Karpas-422 (cell line): ENCODE measurements around the gene PHC1. TPM values are rescaled to one million over a fixed set of nuclear protein-coding genes. Genes with fewer than 3 reads are reported as not detected.

Source experiments
- DNase-seq: peaks from one replicate; pipeline ENCODE4 v3.0.0-alpha.2; 2015
- H2AFZ ChIP-seq: fragments of 200-600 bp; sonication (generic); 2 replicates; pipeline ENCODE4 v1.6.1; 2014; ENCODE audit warnings: antibody characterized with exemption, low read length, mixed read lengths
- H3K27ac ChIP-seq: fragments of 200-600 bp; sonication (generic); 2 replicates; pipeline ENCODE4 v1.5.1; 2014; ENCODE audit warnings: mild to moderate bottlenecking, low read length, moderate library complexity
- H3K27me3 ChIP-seq: fragments of 200-600 bp; sonication (generic); 2 replicates; pipeline ENCODE4 v1.6.1; 2014; ENCODE audit warnings: low read length, mixed read lengths
- H3K36me3 ChIP-seq: fragments of 200-600 bp; sonication (generic); 2 replicates; pipeline ENCODE4 v1.6.1; 2014; ENCODE audit warnings: low read length, mixed read lengths; ENCODE audit not compliant: insufficient read depth
- H3K4me1 ChIP-seq: fragments of 200-600 bp; sonication (generic); 2 replicates; pipeline ENCODE4 v1.6.1; 2014; ENCODE audit warnings: mild to moderate bottlenecking, low read length, mixed read lengths
- H3K4me2 ChIP-seq: fragments of 200-600 bp; sonication (generic); 2 replicates; pipeline ENCODE4 v1.6.1; 2014; ENCODE audit warnings: low read length, low read depth, mild to moderate bottlenecking; ENCODE audit not compliant: poor library complexity, severe bottlenecking
- H3K4me3 ChIP-seq: fragments of 200-600 bp; sonication (generic); 2 replicates; pipeline ENCODE4 v1.5.1; 2014; ENCODE audit warnings: mild to moderate bottlenecking, antibody characterized with exemption, low read length, mixed read lengths
- H3K79me2 ChIP-seq: fragments of 200-600 bp; sonication (generic); 2 replicates; pipeline ENCODE4 v1.6.1; 2014; ENCODE audit warnings: mild to moderate bottlenecking, low read length, mixed read lengths
- H3K9ac ChIP-seq: fragments of 200-600 bp; sonication (generic); 2 replicates; pipeline ENCODE4 v1.6.0; 2014; ENCODE audit warnings: low read length
- H3K9me2 ChIP-seq: fragments of 200-600 bp; sonication (generic), shearing (Covaris generic); replicated peaks from 2 replicates; pipeline ENCODE4 v1.6.0; 2014; ENCODE audit warnings: mild to moderate bottlenecking, low read length, moderate library complexity; ENCODE audit not compliant: insufficient read depth
- H3K9me3 ChIP-seq: fragments of 300-700, 200-600 bp; sonication (generic); 2 replicates; pipeline ENCODE4 v1.6.1; 2014; ENCODE audit warnings: low read length, mixed read lengths
- H4K20me1 ChIP-seq: fragments of 200-600 bp; sonication (generic); 2 replicates; pipeline ENCODE4 v1.6.1; 2014; ENCODE audit warnings: mild to moderate bottlenecking, antibody characterized with exemption, low read length, low read depth; ENCODE audit not compliant: insufficient read depth
- total RNA-seq: library from RNA; depleted of rRNA; stranded (reverse); fragments of >200 nt; shearing (Covaris generic); gene quantifications from 2 replicates; pipeline ENCODE4 v1.2.3, GENCODE V29; 2014; ENCODE audit warnings: low replicate concordance

The PHC1 gene
- total RNA-seq, 1 experiment from 2014 or later, result 26.2 TPM

- Histone ChIP-seq H4K20me1 (peaks cover 39% of the 10 kb centered on the region), H2AFZ (no peak overlapping the region), H3K9me3 (no peaks in the 10 kb centered on the region), H3K27ac (peak overlapping the region; percentile 74), H3K36me3 (peaks cover 46% of the 10 kb centered on the region), H3K4me1 (peaks cover 27% of the 10 kb centered on the region), H3K4me3 (peak overlapping the region; percentile 77), H3K4me2 (peak overlapping the region; percentile 85), H3K9me2 (no peaks in the 10 kb centered on the region), H3K27me3 (no peaks in the 10 kb centered on the region), H3K79me2 (peaks cover 76% of the 10 kb centered on the region), H3K9ac (peak overlapping the region; percentile 95)
- peak; percentile 68 for DNase-seq
Observed at GRCh38 chr12:8948701-8949341, 34.5 kb downstream of the PHC1 start.

GRCh38 chr12:8949342-8950220, 35.3 kb downstream of the PHC1 start, which contains the start of gene M6PR:
M6PR (minus strand) TSS chr12:8949645; CDS start chr12:8946404, 3,241 bp downstream.
- peak within 1 kb of the TSS; percentile 74 for H3K27ac ChIP-seq
- peak within 1 kb of the TSS; percentile 53 for H2AFZ ChIP-seq
- H3K4me3 ChIP-seq, result peak within 1 kb of the TSS; percentile 77
- H3K4me1 ChIP-seq, result peaks cover 27% of the 10 kb centered on the region
- H3K9me2 ChIP-seq, result no peaks in the 10 kb centered on the region
- peaks cover 78% of the 10 kb centered on the region for H3K79me2 ChIP-seq
- H4K20me1 ChIP-seq, result peaks cover 33% of the 10 kb centered on the region
- peaks cover 40% of the 10 kb centered on the region for H3K36me3 ChIP-seq
- no peaks in the 10 kb centered on the region for H3K27me3 ChIP-seq
- no peaks in the 10 kb centered on the region for H3K9me3 ChIP-seq
- peak; percentile 99 for DNase-seq
- peak within 1 kb of the TSS; percentile 85 for H3K4me2 ChIP-seq
- H3K9ac ChIP-seq, result peak within 1 kb of the TSS; percentile 95

- Histone ChIP-seq H3K9me3 (no peaks in the 10 kb centered on the region), H3K79me2 (peaks cover 76% of the 10 kb centered on the region), H3K4me3 (peak overlapping the region; percentile 77), H3K9me2 (no peaks in the 10 kb centered on the region), H3K27me3 (no peaks in the 10 kb centered on the region), H4K20me1 (peaks cover 33% of the 10 kb centered on the region), H3K4me1 (peaks cover 27% of the 10 kb centered on the region), H2AFZ (peak overlapping the region; percentile 12), H3K9ac (peak overlapping the region; percentile 95), H3K36me3 (peaks cover 36% of the 10 kb centered on the region), H3K27ac (peak overlapping the region; percentile 74), H3K4me2 (peak overlapping the region; percentile 85)
- DNase-seq, result no peak
Observed at GRCh38 chr12:8950221-8950527, 35.9 kb downstream of the PHC1 start.

GRCh38 chr12:8950702-8951478, 36.6 kb downstream of the PHC1 start:
- H3K36me3 ChIP-seq, result peaks cover 29% of the 10 kb centered on the region
- H2AFZ ChIP-seq, result peak overlapping the region; percentile 12
- peak overlapping the region; percentile 85 for H3K4me2 ChIP-seq
- H3K79me2 ChIP-seq, result peaks cover 69% of the 10 kb centered on the region
- H3K9me3 ChIP-seq, result no peaks in the 10 kb centered on the region
- H3K9me2 ChIP-seq, result no peaks in the 10 kb centered on the region
- H3K27me3 ChIP-seq, result no peaks in the 10 kb centered on the region
- H3K27ac ChIP-seq, result peak overlapping the region; percentile 74
- peak overlapping the region; percentile 77 for H3K4me3 ChIP-seq
- peak overlapping the region; percentile 95 for H3K9ac ChIP-seq
- peaks cover 30% of the 10 kb centered on the region for H4K20me1 ChIP-seq
- peaks cover 27% of the 10 kb centered on the region for H3K4me1 ChIP-seq
- DNase-seq, result peak; percentile 64

GRCh38 chr12:8951744-8952143, 37.4 kb downstream of the PHC1 start:
- H3K4me3 ChIP-seq, result no peak overlapping the region
- H3K36me3 ChIP-seq, result peaks cover 20% of the 10 kb centered on the region
- H3K9me2 ChIP-seq, result no peaks in the 10 kb centered on the region
- peaks cover 21% of the 10 kb centered on the region for H4K20me1 ChIP-seq
- no peak for DNase-seq
- no peaks in the 10 kb centered on the region for H3K27me3 ChIP-seq
- H3K9ac ChIP-seq, result no peak overlapping the region
- peaks cover 61% of the 10 kb centered on the region for H3K79me2 ChIP-seq
- H3K4me2 ChIP-seq, result peak overlapping the region; percentile 85
- no peak overlapping the region for H3K27ac ChIP-seq
- H2AFZ ChIP-seq, result no peak overlapping the region
- H3K4me1 ChIP-seq, result peaks cover 24% of the 10 kb centered on the region
- H3K9me3 ChIP-seq, result no peaks in the 10 kb centered on the region

- no peak overlapping the region for H3K4me2 ChIP-seq
- H3K27ac ChIP-seq, result no peak overlapping the region
- no peaks in the 10 kb centered on the region for H3K27me3 ChIP-seq
- no peaks in the 10 kb centered on the region for H3K9me3 ChIP-seq
- no peak overlapping the region for H2AFZ ChIP-seq
- peaks cover 53% of the 10 kb centered on the region for H3K79me2 ChIP-seq
- H3K4me3 ChIP-seq, result no peak overlapping the region
- no peak overlapping the region for H3K9ac ChIP-seq
- peaks cover 8% of the 10 kb centered on the region for H3K4me1 ChIP-seq
- H4K20me1 ChIP-seq, result no peaks in the 10 kb centered on the region; the same call in 1 of the 2 replicates
- peaks cover 14% of the 10 kb centered on the region for H3K36me3 ChIP-seq
- H3K9me2 ChIP-seq, result no peaks in the 10 kb centered on the region
- DNase-seq, result no peak
Observed at GRCh38 chr12:8953773-8954402, 39.6 kb downstream of the PHC1 start.

- no peaks in the 10 kb centered on the region for H3K9me3 ChIP-seq
- H3K4me3 ChIP-seq, result no peak overlapping the region
- no peak overlapping the region for H3K9ac ChIP-seq
- H3K4me2 ChIP-seq, result no peak overlapping the region
- H3K4me1 ChIP-seq, result peaks cover 6% of the 10 kb centered on the region
- no peak overlapping the region for H2AFZ ChIP-seq
- peaks cover 28% of the 10 kb centered on the region for H3K36me3 ChIP-seq
- H3K9me2 ChIP-seq, result no peaks in the 10 kb centered on the region
- no peak for DNase-seq
- H4K20me1 ChIP-seq, result no peaks in the 10 kb centered on the region
- H3K27ac ChIP-seq, result no peak overlapping the region
- peaks cover 39% of the 10 kb centered on the region for H3K79me2 ChIP-seq
- H3K27me3 ChIP-seq, result no peaks in the 10 kb centered on the region
Observed at GRCh38 chr12:8956073-8956472, 41.8 kb downstream of the PHC1 start.
